Measurements from ENCODE around the gene BNIP3. TPM values are rescaled to one million over a fixed set of nuclear protein-coding genes. Genes with fewer than 3 reads are reported as not detected.

BNIP3 gene, protein sequence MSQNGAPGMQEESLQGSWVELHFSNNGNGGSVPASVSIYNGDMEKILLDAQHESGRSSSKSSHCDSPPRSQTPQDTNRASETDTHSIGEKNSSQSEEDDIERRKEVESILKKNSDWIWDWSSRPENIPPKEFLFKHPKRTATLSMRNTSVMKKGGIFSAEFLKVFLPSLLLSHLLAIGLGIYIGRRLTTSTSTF
- 31.5 and 41.1 TPM in 2 replicates for total RNA-seq

GRCh38 chr10:131981429-131982184 is at the start of gene BNIP3:
Gene BNIP3, minus strand, starts transcription at chr10:131981923. Its CDS starts 117 bp downstream, at chr10:131981806.

Other genes starting within 250 kb of the BNIP3 start
- 19.9 and 23.7 TPM in 2 replicates for gene PPP2R2D, start 80.9 kb downstream of the BNIP3 start, total RNA-seq
- gene JAKMIP3, start 84.0 kb upstream of the BNIP3 start, total RNA-seq = 0.16 and 0.26 TPM in 2 replicates
- 2.4 and 2.7 TPM in 2 replicates for gene DPYSL4, start 205.0 kb upstream of the BNIP3 start, total RNA-seq